CD1c-positive myeloid dendritic cell (primary cell): ENCODE measurements around the gene PDCD11.
A peak's percentile ranks its signal among the peaks of the same experiment; 100 is the strongest.
"Not testable (repeated sequence)": the region's sequence is repeated elsewhere in the genome, so short reads cannot be mapped to it uniquely, and the experiment has no call there.

Source experiments
- DNase-seq: peaks from one replicate; pipeline ENCODE4 v3.0.0-alpha.2; 2016; ENCODE audit errors: extremely low spot score

The PDCD11 gene

GRCh38 chr10:103475437-103475836 is 79.0 kb downstream of the PDCD11 start:
- DNase-seq: no peak

DNA sequence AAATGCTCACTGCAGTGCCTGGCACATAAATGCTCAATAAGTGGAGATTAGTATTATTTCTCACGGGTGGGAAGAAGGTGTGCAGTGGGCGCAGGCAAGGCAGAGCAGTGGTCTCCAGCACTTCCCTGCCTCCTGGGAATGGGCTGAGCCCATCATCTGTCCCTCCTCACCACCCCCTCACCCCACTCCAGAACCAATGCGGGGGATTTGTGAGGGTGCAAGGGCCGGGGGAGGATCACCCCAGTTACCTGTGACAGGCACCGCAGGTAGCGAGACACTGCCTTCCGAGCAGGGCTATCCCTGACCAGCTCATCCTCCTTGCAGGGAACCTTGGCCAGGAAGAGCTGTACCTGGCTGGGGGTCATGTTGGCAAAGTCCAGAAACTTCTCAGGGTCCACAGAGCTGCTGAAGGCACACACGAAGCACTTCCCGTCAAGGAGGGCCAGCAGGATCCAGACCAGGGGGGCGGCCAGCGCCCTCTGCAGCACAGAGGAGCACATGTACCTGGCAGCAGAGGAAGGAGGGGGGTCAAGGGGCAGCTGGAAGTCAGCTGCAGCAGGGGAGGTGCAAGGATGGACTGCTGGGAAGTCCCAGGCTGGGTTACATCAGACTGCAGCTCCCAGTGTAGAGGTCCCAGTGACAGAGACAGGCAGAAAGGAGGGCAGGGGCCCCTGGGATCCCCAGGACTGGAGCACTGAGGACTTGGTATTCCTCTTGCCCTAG is 79.8 kb downstream of the PDCD11 start:
- no peak for DNase-seq

DNA sequence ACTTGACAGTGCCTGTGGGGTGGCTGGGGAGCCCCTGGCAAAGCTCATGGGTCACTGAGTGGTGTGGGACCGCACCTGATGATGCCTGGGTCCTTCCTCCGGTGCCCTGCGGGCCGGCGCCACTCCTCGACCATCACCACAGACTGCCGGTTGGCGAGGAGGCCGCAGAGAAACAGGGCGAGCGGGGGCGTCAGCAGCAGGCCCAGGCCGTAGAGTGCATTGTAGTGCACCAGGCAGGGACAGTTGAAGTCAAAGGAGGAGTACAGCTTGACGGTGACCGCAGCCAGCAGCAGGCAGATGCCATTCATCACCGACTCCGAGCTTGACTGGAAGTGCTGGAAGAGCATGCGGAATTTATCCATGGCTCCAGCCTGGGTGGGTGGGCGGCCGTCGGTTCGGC is 82.2 kb downstream of the PDCD11 start:
- no peak for DNase-seq

DNA sequence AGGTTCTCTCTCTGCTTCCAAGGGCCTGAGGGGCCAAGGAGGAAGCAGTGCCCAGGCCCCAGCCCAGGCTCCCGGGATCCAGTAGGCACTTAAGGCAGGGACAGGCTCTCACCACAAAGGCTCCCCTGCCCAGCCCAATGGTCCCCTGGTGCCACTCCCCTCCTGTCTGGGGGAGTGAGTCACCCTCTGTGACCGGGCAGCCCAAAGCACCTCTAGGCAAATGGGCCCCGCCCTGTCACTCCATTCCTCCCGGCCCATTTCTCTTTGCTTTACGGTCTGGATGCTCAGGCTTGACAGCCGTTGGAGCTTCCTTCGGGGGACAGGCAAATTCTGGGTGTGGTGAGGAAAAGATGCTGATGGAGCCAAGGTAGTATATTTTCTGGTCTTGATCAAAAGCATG is 82.7 kb downstream of the PDCD11 start, which contains the start of gene CALHM3:
Gene CALHM3 (minus strand): TSS at position 106 of the 400 bp plus-strand sequence. CDS start 208 bp downstream, outside the sequence.
- no peak for DNase-seq

DNA sequence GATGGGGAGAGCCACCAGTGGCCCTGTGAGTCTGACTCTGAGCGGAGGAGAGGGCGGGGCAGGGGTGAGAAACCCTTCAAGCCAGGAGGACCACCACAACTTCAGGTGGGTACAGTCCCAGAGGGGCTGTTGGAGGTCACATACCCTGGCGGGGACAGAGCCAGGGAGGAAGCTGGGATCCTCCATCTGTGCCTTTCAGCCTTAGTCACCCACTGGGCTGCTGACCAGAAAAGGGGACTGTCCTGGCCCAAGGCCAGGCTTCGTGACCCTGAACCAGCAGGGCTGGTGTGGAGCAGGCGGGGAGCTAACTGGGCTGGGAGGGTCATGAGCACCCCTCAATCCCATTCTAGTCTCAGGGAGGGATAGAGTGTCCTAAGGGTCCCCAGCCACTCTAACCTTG is 84.1 kb downstream of the PDCD11 start:
- DNase-seq: no peak

DNA sequence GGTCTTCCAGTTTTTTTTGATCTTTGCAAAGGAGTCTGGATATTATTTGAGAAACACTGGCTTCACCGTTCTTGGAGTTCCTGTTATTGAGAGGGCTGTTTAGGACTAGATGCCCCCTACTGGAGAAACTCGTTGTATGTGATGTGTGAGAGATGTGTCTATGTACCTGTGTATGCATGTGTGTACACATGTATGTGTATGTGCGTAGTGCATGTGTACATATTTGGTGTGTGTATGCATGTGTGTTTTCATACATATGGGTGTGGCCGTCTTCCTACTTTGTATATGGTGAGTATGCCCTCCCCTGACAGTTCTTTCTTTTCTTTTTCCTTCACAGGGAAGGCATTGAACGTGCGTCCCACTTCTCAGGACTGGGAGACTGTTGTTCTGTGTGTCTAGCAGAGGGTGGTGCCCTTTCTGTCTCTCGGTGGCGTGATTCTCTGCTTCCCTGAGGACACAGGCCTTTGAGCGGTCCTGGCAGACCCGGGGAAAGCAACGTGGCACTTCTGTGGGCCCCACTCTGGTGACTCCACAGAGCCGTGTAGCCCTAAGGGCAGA is 85.6 kb downstream of the PDCD11 start:
- DNase-seq: peak; percentile 82

DNA sequence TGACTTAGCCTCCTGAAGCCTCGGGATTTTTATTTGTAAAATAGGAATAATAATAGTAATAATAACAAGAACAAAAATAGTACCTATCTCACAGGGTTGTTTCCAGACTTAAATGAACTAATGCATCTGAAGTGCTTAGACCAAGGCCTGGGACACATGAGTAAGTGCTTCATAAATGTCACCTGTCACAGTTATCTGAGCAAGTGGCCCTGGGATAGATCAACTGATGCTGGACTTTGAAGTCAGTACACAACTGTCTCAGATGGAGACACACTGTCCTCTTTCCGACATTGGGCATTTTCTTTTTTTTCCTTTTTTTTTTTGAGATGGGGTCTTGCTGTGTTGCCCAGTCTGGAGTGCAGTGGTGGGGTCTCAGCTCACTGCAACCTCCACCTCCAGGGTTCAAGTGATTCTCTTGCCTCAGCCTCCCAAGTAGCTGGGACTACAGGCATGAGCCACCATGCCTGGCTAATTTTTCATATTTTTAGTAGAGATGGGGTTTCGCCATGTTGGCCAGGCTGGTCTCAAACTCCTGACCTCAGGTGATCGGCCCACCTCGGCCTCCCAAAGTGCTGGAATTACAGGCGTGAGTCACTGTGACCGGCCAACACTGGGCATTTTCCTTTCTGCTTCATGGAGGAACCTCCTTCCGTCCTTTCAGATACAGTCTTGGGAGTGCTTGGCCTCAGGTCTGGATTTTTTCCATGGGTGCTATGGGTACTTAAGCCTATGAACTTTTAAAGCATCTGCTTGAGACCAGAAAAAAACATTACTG is 90.4 kb downstream of the PDCD11 start:
- DNase-seq: not testable (repeated sequence)

DNA sequence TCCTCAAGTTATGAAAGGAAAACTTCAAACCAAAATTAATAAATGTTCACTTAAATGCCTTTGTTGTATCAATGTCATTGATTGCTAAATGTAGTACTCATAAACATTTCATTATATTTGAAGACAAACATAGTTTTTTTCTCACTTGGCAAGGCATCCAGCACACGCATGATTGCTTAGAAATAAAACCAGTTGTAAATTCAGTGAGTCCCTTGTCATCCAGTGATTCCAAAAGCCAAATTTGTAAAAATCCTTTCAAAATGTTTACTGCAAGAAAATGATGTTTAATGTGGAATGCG is 90.9 kb downstream of the PDCD11 start:
- no peak for DNase-seq

- no peak for DNase-seq
These were observed 94.5 kb downstream of the PDCD11 start for GRCh38 chr10:103490986-103491314.

DNA sequence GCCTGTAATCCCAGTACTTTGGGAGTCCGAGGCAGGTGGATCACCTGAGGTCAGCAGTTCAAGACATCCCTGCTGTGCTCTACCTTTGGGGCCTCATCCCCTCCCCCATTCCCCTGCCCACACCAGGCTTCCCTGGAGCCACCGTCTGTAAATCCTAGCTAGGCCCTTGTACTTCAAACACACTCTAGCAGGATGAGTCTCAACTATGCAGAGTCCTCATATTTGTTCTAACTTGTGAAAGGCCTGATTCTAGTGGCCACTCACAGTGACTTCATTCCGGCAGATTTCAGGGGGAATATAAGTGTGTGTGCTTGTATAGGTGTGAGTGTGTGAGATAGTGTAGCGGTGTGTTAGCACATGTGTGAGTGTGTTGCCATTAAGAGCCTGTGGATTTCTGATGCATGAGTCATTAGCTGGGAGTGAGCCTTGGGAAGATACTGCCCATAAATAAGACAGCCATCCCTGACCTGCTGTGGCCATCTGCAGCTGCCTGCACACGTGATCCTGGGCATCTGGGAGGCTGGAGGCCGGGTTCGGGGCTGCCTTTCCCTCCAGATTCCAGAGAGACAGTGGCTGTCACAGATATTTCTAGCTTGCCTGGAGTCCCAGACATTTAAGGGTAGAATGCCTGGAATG is 95.4 kb downstream of the PDCD11 start:
- no peak for DNase-seq

GRCh38 chr10:103492655-103493261 is 96.3 kb downstream of the PDCD11 start:
- DNase-seq: no peak

DNA sequence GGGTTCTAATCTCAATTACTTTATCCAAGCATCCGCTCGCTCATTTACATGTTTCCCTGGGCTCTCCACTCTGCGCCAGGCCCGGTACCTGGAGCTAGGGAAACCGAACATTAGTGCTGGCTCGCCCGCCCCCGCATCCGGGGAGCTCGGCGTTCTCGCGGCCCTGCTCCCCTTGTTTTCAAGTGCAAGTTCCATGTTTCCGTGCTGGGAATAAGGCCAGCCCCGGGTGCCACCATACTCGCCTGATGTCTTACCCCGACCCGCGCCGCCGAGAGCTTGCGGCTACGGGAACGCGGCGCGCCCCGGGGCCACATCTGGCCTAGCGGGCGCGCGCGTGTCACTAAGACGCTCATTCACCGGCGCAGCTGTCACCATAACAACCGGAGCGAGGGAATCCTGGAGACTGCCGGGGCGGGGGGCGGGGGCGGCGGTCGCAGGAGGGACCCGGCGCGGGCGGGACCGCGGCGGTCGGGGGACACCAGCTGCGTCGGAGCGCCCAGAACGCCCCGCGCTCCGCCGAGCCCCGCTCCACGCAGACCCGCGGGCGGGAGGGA is 97.0 kb downstream of the PDCD11 start, which contains the start of gene NEURL1:
Gene NEURL1 (plus strand): TSS at position 344 of the 554 bp plus-strand sequence. CDS start 683 bp downstream, outside the sequence.
- peak; percentile 33 for DNase-seq

DNA sequence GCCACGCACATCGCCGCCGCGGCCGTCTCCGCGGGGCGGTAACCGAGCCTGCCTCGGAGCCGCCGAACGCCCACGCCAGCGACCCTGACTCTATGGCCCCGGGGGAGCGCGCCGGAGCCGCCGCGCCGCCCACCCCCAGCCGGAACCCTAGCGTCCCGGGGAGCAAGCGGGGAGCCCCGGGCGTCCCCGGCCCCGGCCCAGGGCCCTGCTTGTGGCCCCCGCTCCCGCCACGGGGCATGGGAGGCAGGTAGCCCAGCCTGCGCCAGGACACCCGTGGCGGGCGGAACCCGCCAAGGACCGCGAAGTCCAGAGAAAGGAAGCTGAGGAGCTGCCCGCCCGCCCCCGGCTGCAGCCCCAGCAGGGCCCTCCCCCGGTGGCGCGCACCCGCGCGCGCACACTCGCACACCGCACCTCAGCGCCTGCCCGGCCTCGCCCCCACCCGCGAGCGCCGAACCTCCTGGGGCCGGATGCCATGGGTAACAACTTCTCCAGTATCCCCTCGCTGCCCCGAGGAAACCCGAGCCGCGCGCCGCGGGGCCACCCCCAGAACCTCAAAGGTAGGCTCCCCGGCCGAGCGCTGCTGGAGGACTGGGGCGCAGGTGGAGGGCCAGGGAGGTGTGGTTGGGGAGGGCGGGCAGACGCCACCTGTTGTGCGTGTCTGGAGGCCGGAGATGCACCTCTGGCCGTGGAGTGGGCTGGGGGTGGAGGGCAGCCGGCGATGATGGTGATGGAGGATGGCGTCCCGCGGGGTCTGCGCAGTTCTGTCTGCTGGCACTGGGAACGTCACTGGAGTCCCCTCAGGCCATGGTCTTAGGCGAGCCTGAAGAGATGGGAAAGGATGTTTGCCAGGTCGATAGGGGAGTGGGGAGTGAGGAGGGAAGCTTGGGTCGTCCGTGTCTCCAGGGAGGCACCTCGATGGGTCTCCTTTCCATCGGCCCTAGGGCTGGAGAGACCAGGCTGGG is 97.8 kb downstream of the PDCD11 start:
- DNase-seq: peak; percentile 40

DNA sequence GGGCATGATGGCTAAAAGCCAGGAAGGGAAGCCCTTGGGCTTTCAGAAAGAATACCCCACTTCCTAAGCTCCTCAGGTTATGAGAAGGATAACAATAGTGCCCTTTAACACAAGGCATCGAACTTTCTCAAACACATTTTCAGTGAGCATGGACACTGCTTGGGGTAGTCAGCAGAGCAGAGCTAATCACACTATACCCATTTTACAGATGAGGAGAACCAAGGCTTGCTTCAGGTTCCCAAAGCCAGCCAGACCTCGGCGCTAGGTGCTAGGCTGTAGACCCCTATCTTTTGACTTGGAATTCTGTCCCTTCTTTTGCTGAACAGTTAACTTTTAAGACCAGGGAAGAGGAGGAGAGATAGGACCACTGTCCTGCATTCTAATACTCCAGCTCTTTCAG is 98.9 kb downstream of the PDCD11 start:
- DNase-seq: no peak
